Heart right ventricle (tissue), 16 donors: Measurements from ENCODE around the gene E2F4. TPM values are rescaled to one million over a fixed set of nuclear protein-coding genes. Genes with fewer than 3 reads are reported as not detected.

ENCODE experiments used
- ATAC-seq, 8 donors: fragments of 200-7000 bp; cut with Tn5 transposase; one replicate each; pipeline ENCODE4 v1.9.1; 2020; ENCODE audit warnings: mild to moderate bottlenecking in 8 of 8, moderate library complexity in 8 of 8, moderate number of reproducible peaks in 1 of 8
- DNase-seq, 2 donors: peaks; one replicate each; pipeline ENCODE4 v3.0.0-alpha.2; 2020
- H3K27ac ChIP-seq, 10 donors: fragments of 200-600 bp; sonication (generic) in 2 of 10; one replicate each; pipeline versions ENCODE4 v1.5.0 to v1.8.0; 2020 to 2022; ENCODE audit warnings: mild to moderate bottlenecking in 3 of 10
- H3K27me3 ChIP-seq, 7 donors: fragments of 200-600 bp; one replicate each; pipeline ENCODE4 v1.8.0; 2021 to 2022; ENCODE audit warnings: mild to moderate bottlenecking in 2 of 7
- H3K36me3 ChIP-seq, 9 donors: fragments of 200-600 bp; sonication (generic) in 1 of 9; one replicate each; pipeline versions ENCODE4 v1.5.0 to v1.8.0; 2020 to 2022; ENCODE audit warnings: mild to moderate bottlenecking in 2 of 9
- H3K4me1 ChIP-seq, 9 donors: fragments of 200-600 bp; sonication (generic) in 1 of 9; one replicate each; pipeline versions ENCODE4 v1.5.0 to v1.8.0; 2020 to 2022; ENCODE audit warnings: mild to moderate bottlenecking in 4 of 9
- H3K4me3 ChIP-seq, 10 donors: fragments of 200-600 bp; sonication (generic) in 2 of 10; one replicate each; pipeline versions ENCODE4 v1.5.0 to v1.8.0; 2020 to 2022; ENCODE audit warnings: mild to moderate bottlenecking in 7 of 10, moderate library complexity in 2 of 10
- H3K9me3 ChIP-seq, 11 donors: fragments of 200-600 bp in 10 of 11; sonication (generic) in 2 of 11; one replicate each; pipeline versions ENCODE4 v1.5.0 to v1.8.0; 2013 to 2022; ENCODE audit warnings: mild to moderate bottlenecking in 2 of 11, control low read depth in 1 of 11, moderate library complexity in 1 of 11
- CTCF ChIP-seq, 9 donors: fragments of 200-600 bp; sonication (generic) in 2 of 9; IDR thresholded peaks; one replicate each; pipeline versions ENCODE4 v1.5.0 to v1.8.0; 2021 to 2022; ENCODE audit warnings: antibody characterized with exemption in 9 of 9, mild to moderate bottlenecking in 5 of 9, moderate library complexity in 1 of 9
- WGBS, 2 donors: extraction: QIAGEN DNeasy Blood & Tissue Kit; methylation state at CpG; one replicate each; pipeline ENCODE4 v1.1.7; 2013; ENCODE audit warnings: inconsistent platforms in 1 of 2; 5-methylcytosine and 5-hydroxymethylcytosine counted together
- intact Hi-C, 10 donors: fragments of 100-400 bp; cut with DNase I; formaldehyde crosslinking; loops; one replicate each; pipeline versions ENCODE4 v1.11.1 to v1.14.2; 2022
- polyA plus RNA-seq, 2 donors: library from polyadenylated mRNA; stranded (reverse); fragments of 200-250 nt; gene quantifications; one replicate each; pipeline ENCODE4 v1.2.3, GENCODE V29; 2013
- total RNA-seq, 10 donors: library from RNA; stranded (reverse); fragmentation: NEBNext Ultra II Directional in 3 of 10; extraction: Animal tissue kit (Norgen Biotek cat#: 25700) in 3 of 10; gene quantifications; one replicate each; pipeline versions ENCODE4 v1.2.1 to v1.2.4, GENCODE V29; 2021 to 2023
- donor health status: Arrhythmogenic right ventricular cardiomyopathy.
- donor health status: ischemic (EF 13 %, LVEDD 7.1; RV severe dilation, severe dysfunction).
- donor health status: healthy with polysubstance abuse.
- donor health status: DM: no; HTN: yes; CAD: no.
- donor health status: DM: no; HTN: no; CAD: no.
- donor health status: ischemic (EF 25% LVEDD 6.9; RV normal size, moderate dysfunction).
- donor health status: ischemic (EF 25% LVEDD 5.7; RV mildly dilated, moderate dysfunction).
- donor health status: healthy.
- donor health status: DM: yes; HTN: yes; CAD: no.
- donor health status: Ischemic cardiomyopathy.
- donor health status: ischemic (EF 35%, LVEDD 5.7; RV mildly dilated, moderate dysfunction).
- donor health status: nonischemic (EF 11% LVEDD 7.7; RV severe dilation, severe dysfunction).
- donor health status: DM: yes; HTN: yes; CAD: no.
- donor health status: PGD.
- donor health status: ischemic (EF 29% LVEDD 5.4; RV normal size, mild dysfunction).
- donor health status: nonischemic (EF 23%, LVEDD 6.1; RV moderate dilation, normal function).

Gene E2F4
- total and polyA plus RNA-seq, 12 donors, result 21.9 to 45.6 (median 29.8) TPM

GRCh38 chr16:67245674-67246080 is 53.7 kb downstream of the E2F4 start:
- Histone ChIP-seq H3K4me1 (peaks cover 39 to 84% (median 72%) of the 10 kb centered on the region in 9 donors), H3K9me3 (no peaks in the 10 kb centered on the region), H3K27ac (peak overlapping the region; percentile 93 to 99 (median 96)), H3K4me3 (peak overlapping the region; percentile 69 to 97 (median 84)), H3K27me3 (peaks cover 0 to 29% (median 0%) of the 10 kb centered on the region in 7 donors), H3K36me3 (peaks cover 0 to 5% (median 0%) of the 10 kb centered on the region in 9 donors)
- no peak for TF ChIP-seq CTCF (IDR thresholded peaks at IDR 0.05)
- 8 to 12% methylated on average over 8 of the region's 8 CpGs for WGBS, 2 donors
- DNase-seq (peak in 1 of 2 donors; percentile 73), ATAC-seq (no peak)
- intact Hi-C loops, result loop anchor here in 2 of 10 donors (2.0 to 5.0 kb wide), 3 partner anchors 19 to 63 kb away; partner anchors contain the start of genes E2F4 (in 1 of the 2), EXOC3L1 (in 1 of the 2), MATCAP1 (in 1 of the 2) and TMEM208 (in 1 of the 2)

DNA sequence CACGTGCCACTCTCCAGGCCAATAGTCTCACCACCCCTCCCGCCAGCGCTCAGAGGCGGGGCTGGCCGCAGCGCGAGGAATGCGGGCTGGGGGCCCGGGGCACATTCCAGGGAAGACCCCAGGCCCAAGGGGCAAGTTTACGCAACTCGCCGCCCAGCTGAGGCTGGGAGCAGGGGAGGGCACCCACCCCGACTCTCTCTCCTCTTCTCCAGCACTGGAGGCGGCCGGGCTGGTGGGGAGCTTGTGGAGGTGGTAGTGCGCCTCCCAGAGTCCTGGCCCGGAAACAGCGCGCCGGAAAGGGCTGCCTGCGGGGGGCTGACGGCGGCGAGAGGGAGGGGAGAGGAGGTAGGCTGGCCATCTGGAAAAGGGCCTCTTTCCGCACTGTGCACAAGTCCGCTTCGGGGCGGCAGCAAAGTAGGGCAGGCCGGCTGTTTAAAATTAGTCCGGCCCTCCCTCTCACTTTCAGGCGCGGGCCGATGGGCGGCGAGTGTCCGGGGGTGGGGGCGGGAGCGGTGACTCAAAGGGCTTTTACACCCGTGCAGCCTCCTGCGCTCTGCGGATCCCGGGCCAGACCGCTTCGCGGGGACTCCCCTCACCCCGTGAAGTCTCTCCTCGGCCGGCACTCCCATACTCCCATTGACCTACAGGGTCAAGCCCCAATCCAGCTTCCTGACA is 54.3 kb downstream of the E2F4 start:
- no peaks in the 10 kb centered on the region for H3K9me3 ChIP-seq
- TF ChIP-seq CTCF (IDR thresholded peaks at IDR 0.05), result peak in 8 of 9 donors; percentile 13 to 62 (median 48)

DNA sequence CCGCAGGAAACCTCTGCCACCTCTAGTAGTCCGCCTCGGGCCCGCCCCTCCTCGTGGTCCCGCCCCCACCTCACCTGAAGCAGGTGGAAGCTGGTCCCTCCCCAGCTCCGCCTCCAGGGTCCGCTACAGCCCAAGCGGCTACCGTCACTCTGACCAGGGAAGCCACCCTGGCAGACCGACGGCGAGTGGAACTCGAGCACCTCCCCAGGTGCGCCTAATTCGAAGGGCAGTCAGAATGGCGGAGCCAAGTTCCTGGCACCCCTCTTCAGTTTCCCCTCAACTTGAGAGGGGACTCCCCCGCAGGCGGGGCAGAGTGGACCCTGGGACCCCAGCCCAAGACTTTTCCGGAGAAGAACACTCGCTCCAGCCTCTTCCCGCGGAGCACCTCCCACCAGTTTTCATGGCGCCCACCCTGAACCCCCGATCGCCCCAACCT is 54.8 kb downstream of the E2F4 start:
- 0% methylated on average over 25 to 26 of the region's 26 CpGs for WGBS, 2 donors
- DNase-seq (no peak), ATAC-seq (peak in 6 of 8 donors; percentile 0 to 21 (median 4))
- no peaks in the 10 kb centered on the region for H3K9me3 ChIP-seq
- peaks cover 0 to 34% (median 0%) of the 10 kb centered on the region in 7 donors for H3K27me3 ChIP-seq
- intact Hi-C loops, result loop anchor here in 2 of 10 donors (2.0 to 5.0 kb wide), 3 partner anchors 20 to 64 kb away; partner anchors contain the start of genes E2F4 (in 1 of the 2), EXOC3L1 (in 1 of the 2), MATCAP1 (in 1 of the 2) and TMEM208 (in 1 of the 2)
- H3K27ac ChIP-seq, result peak overlapping the region; percentile 93 to 99 (median 96)
- peak overlapping the region; percentile 69 to 97 (median 84) for H3K4me3 ChIP-seq
- peaks cover 28 to 73% (median 61%) of the 10 kb centered on the region in 9 donors for H3K4me1 ChIP-seq
- H3K36me3 ChIP-seq, result peaks cover 0 to 3% (median 0%) of the 10 kb centered on the region in 9 donors
- TF ChIP-seq CTCF (IDR thresholded peaks at IDR 0.05), result peak in 2 of 9 donors; percentile 1 to 6

More for the DNA sequence above, 54.3 kb downstream of the E2F4 start:
- H3K27ac ChIP-seq, result peak overlapping the region; percentile 93 to 99 (median 96)
- H3K27me3 ChIP-seq, result peaks cover 0 to 34% (median 0%) of the 10 kb centered on the region in 7 donors
- H3K4me3 ChIP-seq, result peak overlapping the region; percentile 69 to 97 (median 84)
- peak; percentile 37 to 76 (median 62) for ATAC-seq
- 0 to 1% methylated on average over 42 to 48 of the region's 48 CpGs for WGBS, 2 donors
- peak; percentile 84 to 88 for DNase-seq
- peaks cover 0 to 5% (median 0%) of the 10 kb centered on the region in 9 donors for H3K36me3 ChIP-seq
- H3K4me1 ChIP-seq, result peaks cover 34 to 78% (median 67%) of the 10 kb centered on the region in 9 donors
- intact Hi-C loops, result loop anchor here in 2 of 10 donors (2.0 to 5.0 kb wide), 3 partner anchors 19 to 64 kb away; partner anchors contain the start of genes E2F4 (in 1 of the 2), EXOC3L1 (in 1 of the 2), MATCAP1 (in 1 of the 2) and TMEM208 (in 1 of the 2)
